GM21717 (cell line): ENCODE data around the gene CCDC15.
"Not testable (repeated sequence)": the region's sequence is repeated elsewhere in the genome, so short reads cannot be mapped to it uniquely, and the experiment has no call there.

Experiments
- ATAC-seq: cut with Tn5 transposase; IDR thresholded peaks from one replicate; pipeline ENCODE4 v1.9.1; 2021; ENCODE audit warnings: mild to moderate bottlenecking, moderate library complexity; ENCODE audit not compliant: unreplicated experiment

CCDC15 gene

GRCh38 chr11:124988063-124988462 lies 34.1 kb downstream of the CCDC15 start:
- ATAC-seq: no peak

- no peak for ATAC-seq
These were observed 47.2 kb downstream of the CCDC15 start for GRCh38 chr11:125001079-125001778.

- ATAC-seq: no peak
These were observed 47.8 kb downstream of the CCDC15 start for GRCh38 chr11:125001849-125002248.

- ATAC-seq: no peak
These were observed 51.5 kb downstream of the CCDC15 start for GRCh38 chr11:125005491-125005890.

- no peak for ATAC-seq
These were observed 62.4 kb downstream of the CCDC15 start for GRCh38 chr11:125016413-125016812.

GRCh38 chr11:125020342-125020741 lies 66.3 kb downstream of the CCDC15 start:
- ATAC-seq: no peak

- no peak for ATAC-seq
These were observed 68.5 kb downstream of the CCDC15 start for GRCh38 chr11:125022551-125022950.

GRCh38 chr11:125025968-125026367 lies 72.0 kb downstream of the CCDC15 start:
- ATAC-seq: no peak

- ATAC-seq: not testable (repeated sequence)
These were observed 75.4 kb downstream of the CCDC15 start for GRCh38 chr11:125029431-125029830.

- no peak for ATAC-seq
These were observed 82.9 kb downstream of the CCDC15 start for GRCh38 chr11:125036933-125037332.

- ATAC-seq: no peak
These were observed 95.3 kb downstream of the CCDC15 start for GRCh38 chr11:125049164-125049792.

GRCh38 chr11:125052047-125052446 lies 98.0 kb downstream of the CCDC15 start:
- no peak for ATAC-seq

- ATAC-seq: no peak
These were observed 99.2 kb downstream of the CCDC15 start for GRCh38 chr11:125053167-125053566.

GRCh38 chr11:125055107-125055715 lies 101.2 kb downstream of the CCDC15 start:
- ATAC-seq: no peak

GRCh38 chr11:125056111-125056510 lies 102.1 kb downstream of the CCDC15 start:
- ATAC-seq: not testable (repeated sequence)

GRCh38 chr11:125056931-125057692 lies 103.1 kb downstream of the CCDC15 start:
- no peak for ATAC-seq

- no peak for ATAC-seq
These were observed 103.7 kb downstream of the CCDC15 start for GRCh38 chr11:125057693-125058016.

GRCh38 chr11:125061281-125061680 lies 107.3 kb downstream of the CCDC15 start:
- ATAC-seq: no peak

GRCh38 chr11:125062218-125062930 lies 108.4 kb downstream of the CCDC15 start:
- no peak for ATAC-seq

GRCh38 chr11:125062931-125063428 lies 109.0 kb downstream of the CCDC15 start, which contains the start of gene SLC37A2:
Gene SLC37A2 (plus strand): TSS chr11:125063305. CDS start chr11:125063368, 63 bp downstream.
- peak; percentile 94 for ATAC-seq
